HL-60 (cell line): Measurements from ENCODE around the gene CCDC154.

ENCODE experiments used
- DNase-seq, 2 experiments: peaks; one replicate each; pipeline ENCODE4 v3.0.0-alpha.2; 2010 to 2020; ENCODE audit warnings: low read depth in 1 of 2, low spot score in 1 of 2
- H3K27ac ChIP-seq: fragments of 250-450 bp; sonication (Bioruptor Pico); replicated peaks from 2 replicates; pipeline ENCODE4 v1.5.1; 2020; ENCODE audit warnings: mild to moderate bottlenecking, moderate library complexity
- H3K27me3 ChIP-seq: fragments of 250-450 bp; sonication (Bioruptor Pico); 2 replicates; pipeline ENCODE4 v1.5.1; 2021; ENCODE audit warnings: mild to moderate bottlenecking, moderate library complexity; ENCODE audit not compliant: insufficient read depth, poor library complexity, severe bottlenecking
- H3K4me3 ChIP-seq: replicated peaks from 2 replicates; pipeline ENCODE4 v1.5.1; 2011; ENCODE audit warnings: mild to moderate bottlenecking, control low read depth, low read length; ENCODE audit not compliant: insufficient read depth
- GABPA ChIP-seq: IDR thresholded peaks from 2 replicates; pipeline ENCODE4 v1.6.1; 2012; ENCODE audit warnings: low read depth
- POLR2AphosphoS5 ChIP-seq: IDR thresholded peaks from 2 replicates; pipeline ENCODE4 v1.6.1; 2012; ENCODE audit warnings: low read depth
- REST ChIP-seq: IDR thresholded peaks from 2 replicates; pipeline ENCODE4 v1.6.1; 2012; ENCODE audit warnings: low read depth; ENCODE audit not compliant: insufficient replicate concordance
- SPI1 ChIP-seq: IDR thresholded peaks from 2 replicates; pipeline ENCODE4 v1.6.1; 2012; ENCODE audit warnings: low read depth, mild to moderate bottlenecking, borderline replicate concordance
- TF ChIP-seq, protein P1 (sequence below): IDR thresholded peaks from one replicate; pipeline ENCODE4 v1.5.1; 2011; ENCODE audit warnings: low read length, control low read depth, inconsistent platforms; ENCODE audit not compliant: insufficient read depth

Gene CCDC154

DNA sequence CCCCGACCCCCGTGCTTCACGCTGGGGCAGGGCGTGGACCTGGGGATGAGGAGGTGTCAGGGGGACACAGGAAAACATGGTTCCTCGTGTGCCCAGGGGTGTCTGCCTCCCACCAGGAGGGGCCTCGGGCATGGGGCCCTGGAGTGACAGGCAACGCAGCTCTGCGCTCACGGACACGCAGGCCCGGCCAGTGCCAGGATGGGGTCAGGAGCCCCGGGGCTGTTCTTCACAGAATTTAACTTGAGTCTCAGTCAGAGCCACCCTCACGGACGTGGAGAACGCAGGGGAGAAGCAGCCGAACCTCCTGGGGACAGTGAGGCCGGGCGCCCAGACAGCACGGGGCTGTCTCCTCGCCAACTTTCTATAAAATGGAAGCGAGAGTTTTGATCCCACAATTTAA lies 46.6 kb downstream of the CCDC154 start:
- no peak for DNase-seq
- TF ChIP-seq GABPA (no peak), SPI1 (no peak), REST (no peak), POLR2AphosphoS5 (no peak)
- TF ChIP-seq, protein P1, sequence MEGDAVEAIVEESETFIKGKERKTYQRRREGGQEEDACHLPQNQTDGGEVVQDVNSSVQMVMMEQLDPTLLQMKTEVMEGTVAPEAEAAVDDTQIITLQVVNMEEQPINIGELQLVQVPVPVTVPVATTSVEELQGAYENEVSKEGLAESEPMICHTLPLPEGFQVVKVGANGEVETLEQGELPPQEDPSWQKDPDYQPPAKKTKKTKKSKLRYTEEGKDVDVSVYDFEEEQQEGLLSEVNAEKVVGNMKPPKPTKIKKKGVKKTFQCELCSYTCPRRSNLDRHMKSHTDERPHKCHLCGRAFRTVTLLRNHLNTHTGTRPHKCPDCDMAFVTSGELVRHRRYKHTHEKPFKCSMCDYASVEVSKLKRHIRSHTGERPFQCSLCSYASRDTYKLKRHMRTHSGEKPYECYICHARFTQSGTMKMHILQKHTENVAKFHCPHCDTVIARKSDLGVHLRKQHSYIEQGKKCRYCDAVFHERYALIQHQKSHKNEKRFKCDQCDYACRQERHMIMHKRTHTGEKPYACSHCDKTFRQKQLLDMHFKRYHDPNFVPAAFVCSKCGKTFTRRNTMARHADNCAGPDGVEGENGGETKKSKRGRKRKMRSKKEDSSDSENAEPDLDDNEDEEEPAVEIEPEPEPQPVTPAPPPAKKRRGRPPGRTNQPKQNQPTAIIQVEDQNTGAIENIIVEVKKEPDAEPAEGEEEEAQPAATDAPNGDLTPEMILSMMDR = no peak

DNA sequence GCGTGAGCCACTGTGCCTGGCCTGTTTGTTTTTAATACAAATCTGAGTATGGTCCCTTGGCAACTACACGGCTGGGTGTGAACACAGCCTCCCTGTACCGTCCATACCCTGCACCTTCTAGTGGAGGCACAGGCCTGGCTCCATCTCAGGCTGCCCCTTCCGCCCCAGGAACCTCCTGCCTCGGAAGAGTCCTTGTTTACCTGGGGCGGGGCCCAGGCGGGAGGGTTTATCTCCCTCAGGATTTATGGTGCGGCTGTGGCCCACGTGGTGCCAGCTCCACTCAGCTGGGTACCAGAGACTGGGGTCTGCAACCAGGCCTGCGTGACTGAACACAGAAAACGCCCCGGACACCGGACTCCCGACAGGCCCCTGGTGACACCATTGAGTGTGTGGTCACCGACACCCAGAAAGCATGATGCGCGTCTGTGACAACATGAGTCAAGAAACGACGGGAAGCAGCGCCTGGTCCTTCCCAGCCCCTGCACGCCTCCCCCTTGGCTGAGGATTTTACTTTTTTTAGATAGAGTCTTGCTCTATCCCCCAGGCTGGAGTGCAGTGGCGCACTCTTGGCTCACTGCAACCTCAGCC lies 48.8 kb downstream of the CCDC154 start:
- no peaks in the 10 kb centered on the region for H3K27me3 ChIP-seq
- TF ChIP-seq, protein P1 = no peak
- TF ChIP-seq GABPA (no peak), SPI1 (no peak), REST (no peak), POLR2AphosphoS5 (no peak)
- H3K4me3 ChIP-seq = no peak overlapping the region
- DNase-seq = no peak
- H3K27ac ChIP-seq = no peak overlapping the region

More for the DNA sequence above, 46.6 kb downstream of the CCDC154 start:
- H3K27ac ChIP-seq = no peak overlapping the region
- H3K27me3 ChIP-seq = no peaks in the 10 kb centered on the region
- no peak overlapping the region for H3K4me3 ChIP-seq

GRCh38 chr16:1394367-1394951 lies 49.9 kb downstream of the CCDC154 start:
- Histone ChIP-seq H3K4me3 (no peak overlapping the region), H3K27me3 (no peaks in the 10 kb centered on the region), H3K27ac (no peak overlapping the region)
- DNase-seq = no peak
- TF ChIP-seq SPI1 = no peak
- no peak for TF ChIP-seq POLR2AphosphoS5
- TF ChIP-seq, protein P1 = no peak
- TF ChIP-seq GABPA = no peak
- TF ChIP-seq REST = no peak
